Cortex of kidney (tissue), 1 donor: ENCODE results near the gene WNT2B.

ENCODE experiments used
- DNase-seq: peaks from one replicate; lab custom pipeline; 2025; lab: John Stamatoyannopoulos, UW

WNT2B gene

GRCh38 chr1:112504661-112505399, 3.9 kb upstream of the WNT2B start:
- DNase-seq: no peak

- no peak for DNase-seq
These were observed 3.4 kb upstream of the WNT2B start for GRCh38 chr1:112505400-112505785.

GRCh38 chr1:112505878-112506277, 2.9 kb upstream of the WNT2B start:
- DNase-seq: no peak

DNA sequence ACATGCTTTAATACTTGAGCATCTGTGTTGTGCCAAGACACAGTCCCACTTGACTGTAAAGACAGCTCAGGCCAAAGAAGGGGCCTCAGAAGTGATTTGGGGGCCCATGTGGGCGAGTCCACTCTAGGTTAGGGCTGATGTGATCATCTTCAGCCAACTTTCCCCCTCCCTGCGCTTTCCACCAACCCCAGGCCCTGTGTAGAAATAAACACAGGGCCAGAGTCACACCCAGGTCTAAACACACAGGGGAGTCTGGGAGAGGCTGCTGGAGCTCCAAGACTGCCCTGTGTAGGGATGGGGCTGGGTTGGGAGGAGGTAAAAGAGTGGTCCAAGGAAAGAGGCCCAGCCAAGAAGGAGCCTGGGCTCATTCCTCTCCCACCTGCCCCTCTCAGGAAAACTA, 2.5 kb upstream of the WNT2B start:
- no peak for DNase-seq

DNA sequence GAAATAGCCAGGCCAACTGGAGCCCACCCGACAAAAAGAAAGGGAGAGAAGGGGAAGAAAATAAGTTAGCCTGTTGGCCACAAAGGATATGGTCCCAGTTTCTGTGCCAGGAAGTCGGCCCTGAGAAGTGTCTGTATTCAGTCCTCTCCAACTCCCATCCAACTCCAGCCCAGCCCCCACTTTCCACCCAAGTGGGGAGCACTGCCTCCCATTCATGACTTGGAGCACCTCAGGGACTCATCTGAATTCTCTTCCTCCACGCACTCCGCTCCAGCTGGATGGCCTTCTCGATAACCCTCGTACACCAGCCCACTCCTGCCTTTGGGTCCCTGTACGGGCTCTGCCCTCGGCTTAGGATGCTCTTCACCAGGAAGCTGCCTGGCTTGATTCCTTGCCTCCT, 2.0 kb upstream of the WNT2B start:
- no peak for DNase-seq

GRCh38 chr1:112507336-112507735, 1.4 kb upstream of the WNT2B start:
- no peak for DNase-seq

- no peak for DNase-seq
These were observed 866 bp upstream of the WNT2B start for GRCh38 chr1:112507921-112508277.

- DNase-seq: no peak
These were observed 367 bp downstream of the WNT2B start for GRCh38 chr1:112509005-112509659.

GRCh38 chr1:112509660-112510178, 954 bp downstream of the WNT2B start:
- no peak for DNase-seq

GRCh38 chr1:112510340-112510739, 1.6 kb downstream of the WNT2B start:
- DNase-seq: no peak

GRCh38 chr1:112511897-112512296, 3.1 kb downstream of the WNT2B start:
- DNase-seq: no peak

GRCh38 chr1:112513112-112513870, 4.5 kb downstream of the WNT2B start:
- DNase-seq: no peak

DNA sequence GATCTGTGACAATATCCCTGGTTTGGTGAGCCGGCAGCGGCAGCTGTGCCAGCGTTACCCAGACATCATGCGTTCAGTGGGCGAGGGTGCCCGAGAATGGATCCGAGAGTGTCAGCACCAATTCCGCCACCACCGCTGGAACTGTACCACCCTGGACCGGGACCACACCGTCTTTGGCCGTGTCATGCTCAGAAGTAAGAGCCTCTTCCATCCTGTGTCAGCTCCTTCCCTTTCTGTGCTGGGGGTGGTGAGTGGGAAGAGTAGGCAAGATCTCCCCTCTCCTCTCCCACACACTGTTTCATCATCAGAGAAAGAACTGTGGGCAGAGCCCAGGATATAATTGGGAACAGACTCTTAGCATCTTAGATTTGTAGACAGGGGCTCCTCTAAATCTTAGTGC, 6.1 kb downstream of the WNT2B start:
- DNase-seq: no peak

- DNase-seq: no peak
These were observed 6.7 kb downstream of the WNT2B start for GRCh38 chr1:112515311-112516009.

GRCh38 chr1:112516141-112516540, 7.4 kb downstream of the WNT2B start:
- no peak for DNase-seq

DNA sequence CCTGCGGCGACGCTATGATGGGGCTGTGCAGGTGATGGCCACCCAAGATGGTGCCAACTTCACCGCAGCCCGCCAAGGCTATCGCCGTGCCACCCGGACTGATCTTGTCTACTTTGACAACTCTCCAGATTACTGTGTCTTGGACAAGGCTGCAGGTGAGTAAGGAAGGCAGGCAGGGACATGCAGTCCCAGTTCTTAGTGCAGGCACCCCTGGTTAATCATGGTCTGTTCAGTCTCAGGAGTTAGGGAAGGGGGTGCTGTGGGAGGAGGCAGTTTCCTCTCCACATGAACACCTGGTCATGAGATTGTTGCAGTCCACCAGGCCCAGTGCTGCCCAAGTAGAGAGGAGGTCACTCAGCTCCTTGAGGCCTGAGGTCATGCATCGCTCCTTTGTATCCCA, 8.5 kb downstream of the WNT2B start:
- no peak for DNase-seq

DNA sequence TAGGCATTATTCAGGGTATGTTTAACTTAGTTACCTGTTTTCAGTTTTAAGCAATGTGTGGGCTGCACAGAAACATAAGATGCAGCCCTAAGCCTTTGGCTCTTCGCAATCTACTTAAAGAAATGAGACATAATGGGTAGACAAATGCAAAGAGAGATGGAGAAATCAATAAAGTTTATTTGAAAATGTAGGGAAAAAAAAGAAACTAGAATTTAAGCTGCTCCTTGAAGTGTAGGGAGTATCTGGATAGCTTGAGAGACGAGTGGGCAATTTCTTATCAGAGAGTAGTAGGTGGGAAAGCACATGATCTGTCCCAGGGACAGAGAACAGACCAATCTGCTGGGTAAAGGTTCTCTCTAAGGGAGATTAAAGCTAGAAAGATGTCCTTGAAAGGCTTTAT, 8.9 kb downstream of the WNT2B start:
- DNase-seq: no peak

GRCh38 chr1:112518186-112518585, 9.4 kb downstream of the WNT2B start:
- DNase-seq: no peak

DNA sequence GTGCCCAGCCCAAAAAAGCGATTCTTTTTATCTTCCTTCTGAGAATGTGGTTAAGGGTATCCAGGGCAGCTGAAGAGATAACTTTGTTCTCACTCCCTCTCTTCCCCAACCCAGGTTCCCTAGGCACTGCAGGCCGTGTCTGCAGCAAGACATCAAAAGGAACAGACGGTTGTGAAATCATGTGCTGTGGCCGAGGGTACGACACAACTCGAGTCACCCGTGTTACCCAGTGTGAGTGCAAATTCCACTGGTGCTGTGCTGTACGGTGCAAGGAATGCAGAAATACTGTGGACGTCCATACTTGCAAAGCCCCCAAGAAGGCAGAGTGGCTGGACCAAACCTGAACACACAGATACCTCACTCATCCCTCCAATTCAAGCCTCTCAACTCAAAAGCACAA, 11.4 kb downstream of the WNT2B start:
- no peak for DNase-seq

DNA sequence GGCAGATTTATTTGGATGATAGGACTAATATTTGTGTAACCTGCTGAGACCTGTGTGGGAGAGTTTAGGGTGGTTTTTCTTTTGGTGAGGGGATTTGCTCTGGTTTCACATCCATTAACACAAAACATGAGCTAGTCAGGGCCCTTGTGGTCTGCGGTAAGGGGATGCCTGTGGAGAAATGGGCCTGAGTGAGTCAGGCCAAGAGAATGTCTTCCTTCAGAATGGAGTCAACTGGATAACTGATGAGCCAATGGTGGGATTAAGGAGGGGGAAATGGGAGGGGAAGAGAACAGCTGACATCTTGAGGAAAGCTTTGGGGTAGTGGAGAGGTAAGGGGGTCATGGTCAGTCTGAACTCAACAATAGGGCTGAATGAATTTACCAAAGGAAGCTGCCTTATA, 13.9 kb downstream of the WNT2B start:
- no peak for DNase-seq

DNA sequence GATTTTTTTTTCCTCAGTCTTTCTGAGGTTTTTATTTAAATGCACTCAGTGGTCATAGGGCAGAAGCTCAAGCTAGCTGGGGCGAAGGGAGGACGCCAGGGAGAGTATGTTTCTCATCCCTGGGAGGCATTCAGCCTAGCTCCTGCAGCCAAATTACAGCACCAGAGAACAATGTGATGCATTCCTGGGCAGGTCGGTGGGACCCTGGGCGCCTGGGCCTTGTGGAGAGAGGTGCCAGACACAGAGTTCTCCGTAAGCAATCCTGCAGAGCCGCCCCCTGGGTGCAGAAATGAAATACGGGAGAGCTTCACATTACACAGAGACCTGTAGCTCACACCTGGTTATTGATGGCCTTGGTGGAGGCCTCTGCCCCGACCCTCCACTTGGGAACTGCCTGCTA, 15.5 kb downstream of the WNT2B start:
- DNase-seq: no peak

DNA sequence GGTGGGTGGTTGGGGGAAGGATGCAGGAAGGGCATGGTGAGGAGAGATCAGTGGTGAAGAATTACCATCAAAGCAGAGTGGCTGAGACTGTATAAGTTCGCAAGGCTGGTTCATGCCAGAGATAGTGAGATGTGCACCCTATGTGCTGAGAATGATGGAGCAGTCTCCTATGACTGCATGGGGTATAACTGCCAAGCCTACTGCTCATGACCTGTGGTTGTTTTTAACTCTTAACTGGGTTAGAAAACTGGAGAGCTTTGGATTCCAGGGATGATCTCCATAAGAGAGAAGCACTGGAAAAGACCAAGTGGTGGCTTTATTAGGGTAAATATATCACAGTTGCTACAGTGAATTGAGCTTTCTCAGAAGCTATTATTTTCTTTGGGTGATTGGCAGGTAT, 16.2 kb downstream of the WNT2B start:
- DNase-seq: no peak
